HepG2 (cell line): ENCODE data around the gene COG1. TPM values are rescaled to one million over a fixed set of nuclear protein-coding genes. Genes with fewer than 3 reads are reported as not detected.

ENCODE experiments used
- ATRX ChIP-seq: sonication (generic); formaldehyde crosslinking; IDR thresholded peaks from 2 replicates; pipeline ENCODE4 v1.4.0; 2020; ENCODE audit warnings: missing genetic modification reagents, borderline replicate concordance
- FLYWCH1 ChIP-seq: sonication (generic); formaldehyde crosslinking; IDR thresholded peaks from 2 replicates; pipeline ENCODE4 v1.8.1; 2023; ENCODE audit warnings: mild to moderate bottlenecking, missing genetic modification reagents
- HNRNPH1 ChIP-seq: fragments of 200-400 bp; formaldehyde crosslinking; optimal IDR thresholded peaks from 2 replicates; pipeline ENCODE3; 2017; ENCODE audit warnings: mild to moderate bottlenecking, low read depth, low read length
- NFYC ChIP-seq: IDR thresholded peaks from 2 replicates; pipeline ENCODE4 v1.6.1; 2016; ENCODE audit warnings: missing genetic modification reagents, missing compliant biosample characterization
- NONO ChIP-seq, 2 experiments: fragments of 450-650 bp in 1 of 2; sonication (generic) in 1 of 2; formaldehyde crosslinking in 1 of 2; IDR thresholded peaks in 1 of 2; conservative IDR thresholded peaks in 1 of 2; 2 replicates each; pipeline versions ENCODE4 v1.6.1 to v1.8.0; 2017 to 2022; ENCODE audit warnings: mild to moderate bottlenecking in 1 of 2, missing genetic modification reagents in 1 of 2, moderate library complexity in 1 of 2
- RERE ChIP-seq: IDR thresholded peaks from 2 replicates; pipeline ENCODE4 v1.6.1; 2016; ENCODE audit warnings: low read depth, missing genetic modification reagents, missing compliant biosample characterization
- RXRA ChIP-seq: sonication (generic); formaldehyde crosslinking; IDR thresholded peaks from 2 replicates; pipeline ENCODE4 v1.5.1; 2020; ENCODE audit warnings: missing genetic modification reagents
- SMARCE1 ChIP-seq: fragments of 450-650 bp; IDR thresholded peaks from 2 replicates; pipeline ENCODE4 v1.6.1; 2017; ENCODE audit warnings: borderline replicate concordance
- SP4 ChIP-seq: sonication (generic); formaldehyde crosslinking; IDR thresholded peaks from 2 replicates; pipeline ENCODE4 v1.8.1; 2023; ENCODE audit warnings: mild to moderate bottlenecking, missing genetic modification reagents
- SRSF4 ChIP-seq: fragments of 200-400 bp; formaldehyde crosslinking; IDR thresholded peaks from one replicate; pipeline ENCODE4 v1.6.1; 2018; ENCODE audit warnings: mild to moderate bottlenecking, low read depth, low read length, moderate library complexity; ENCODE audit not compliant: poor library complexity, severe bottlenecking
- TRIM24 ChIP-seq: sonication (generic); formaldehyde crosslinking; IDR thresholded peaks from 2 replicates; pipeline ENCODE4 v1.8.0; 2022; ENCODE audit warnings: mild to moderate bottlenecking, missing genetic modification reagents
- ZHX1 ChIP-seq: sonication (generic); formaldehyde crosslinking; IDR thresholded peaks from 2 replicates; pipeline ENCODE4 v1.8.1; 2022; ENCODE audit warnings: low read depth, mild to moderate bottlenecking, missing genetic modification reagents
- ZNF121 ChIP-seq: sonication (generic); formaldehyde crosslinking; IDR thresholded peaks from 2 replicates; pipeline ENCODE4 v1.5.0; 2020; ENCODE audit warnings: mild to moderate bottlenecking, missing genetic modification reagents
- ZNF264 ChIP-seq: sonication (generic); formaldehyde crosslinking; IDR thresholded peaks from 2 replicates; pipeline ENCODE4 v1.4.0; 2020; ENCODE audit warnings: missing genetic modification reagents
- ZNF276 ChIP-seq: sonication (generic); formaldehyde crosslinking; IDR thresholded peaks from 2 replicates; pipeline ENCODE4 v1.4.0; 2020; ENCODE audit warnings: mild to moderate bottlenecking, low read depth, missing genetic modification reagents
- ZNF292 ChIP-seq: sonication (generic); formaldehyde crosslinking; IDR thresholded peaks from 2 replicates; pipeline ENCODE4 v1.8.1; 2022; ENCODE audit warnings: mild to moderate bottlenecking, low read depth, missing genetic modification reagents, borderline replicate concordance
- ZNF350 ChIP-seq: sonication (generic); formaldehyde crosslinking; IDR thresholded peaks from 2 replicates; pipeline ENCODE4 v1.4.0; 2020; ENCODE audit warnings: mild to moderate bottlenecking, low read depth, missing genetic modification reagents, borderline replicate concordance
- ZNF878 ChIP-seq: sonication (generic); formaldehyde crosslinking; IDR thresholded peaks from 2 replicates; pipeline ENCODE4 v1.8.1; 2023; ENCODE audit warnings: mild to moderate bottlenecking, missing genetic modification reagents, moderate library complexity
- ZSCAN25 ChIP-seq: sonication (generic); formaldehyde crosslinking; IDR thresholded peaks from 2 replicates; pipeline ENCODE4 v1.8.0; 2022; ENCODE audit warnings: mild to moderate bottlenecking, missing genetic modification reagents
- polyA plus RNA-seq, 8 experiments: library from polyadenylated mRNA; depleted of rRNA in 3 of 8; stranded (reverse) in 7 of 8; unstranded in 1 of 8; fragments of >200 nt; fragmentation: Illumina TruSeq in 4 of 8; extraction: Trizol in 4 of 8; gene quantifications; 2 replicates each; pipeline versions ENCODE4 v1.2.1 to v1.2.3, GENCODE V29; 2011 to 2016; ENCODE audit warnings: low read depth in 4 of 8, missing spikeins in 1 of 8, mixed read lengths in 1 of 8; ENCODE audit not compliant: insufficient read depth in 1 of 8
- total RNA-seq, 5 experiments: library from RNA; depleted of rRNA; stranded (reverse); fragments of >200 nt; fragmentation: Illumina TruSeq; extraction: Trizol; gene quantifications; 2 replicates each; pipeline ENCODE4 v1.2.3, GENCODE V29; 2016; ENCODE audit warnings: low read depth in 1 of 5

The COG1 gene
- total and polyA plus RNA-seq, 2 of the 13 experiments (the other 11 are each of a cell fraction or from before 2014, with no cell fraction given) = 36.6 to 39.7 TPM

GRCh38 chr17:73201215-73202069 lies 8.6 kb downstream of the COG1 start (continued):
- no peak for TF ChIP-seq SRSF4
- no peak for TF ChIP-seq FLYWCH1 (CRISPR knock-in tag)
- TF ChIP-seq SP4 = peak; percentile 76; the same call in 1 of the 2 replicates
- TF ChIP-seq ATRX (CRISPR knock-in tag) = no peak
- peak; percentile 98 for TF ChIP-seq RXRA (CRISPR knock-in tag)
- TF ChIP-seq ZHX1 (CRISPR knock-in tag) = peak; percentile 89
- 0 out of 2 replicates have a peak, but pooled peaks have one; percentile 30 for TF ChIP-seq ZNF276 (CRISPR knock-in tag)
- TF ChIP-seq ZNF350 (CRISPR knock-in tag) = peak; percentile 96
- peak; percentile 99 for TF ChIP-seq ZNF878
- TF ChIP-seq ZSCAN25 (CRISPR knock-in tag) = peak; percentile 82; the same call in 1 of the 2 replicates
- TF ChIP-seq ZNF121 (CRISPR knock-in tag) = peak; percentile 94
- TF ChIP-seq NFYC (CRISPR knock-in tag) = no peak
- TF ChIP-seq RERE (CRISPR knock-in tag) = peak; percentile 64; the same call in 1 of the 2 replicates
- peak; percentile 55 for TF ChIP-seq ZNF264 (CRISPR knock-in tag)
- TF ChIP-seq SMARCE1 = no peak
- TF ChIP-seq NONO (IDR thresholded peaks at IDR 0.05) = no peak
- TF ChIP-seq NONO (CRISPR knock-in tag; conservative IDR thresholded peaks at IDR 0.05) = peak; percentile 96
- no peak for TF ChIP-seq TRIM24 (CRISPR knock-in tag)
- no peak for TF ChIP-seq HNRNPH1
- peak; percentile 98 for TF ChIP-seq ZNF292 (CRISPR knock-in tag)
